ENCODE results near the gene C9orf72. TPM values are rescaled to one million over a fixed set of nuclear protein-coding genes. Genes with fewer than 3 reads are reported as not detected.

The C9orf72 gene
- total and polyA plus RNA-seq, 9 of the 15 experiments (the other 6 are each of a cell fraction or from before 2014, with no cell fraction given): 2.3 to 7.3 (median 4.1) TPM

DNA sequence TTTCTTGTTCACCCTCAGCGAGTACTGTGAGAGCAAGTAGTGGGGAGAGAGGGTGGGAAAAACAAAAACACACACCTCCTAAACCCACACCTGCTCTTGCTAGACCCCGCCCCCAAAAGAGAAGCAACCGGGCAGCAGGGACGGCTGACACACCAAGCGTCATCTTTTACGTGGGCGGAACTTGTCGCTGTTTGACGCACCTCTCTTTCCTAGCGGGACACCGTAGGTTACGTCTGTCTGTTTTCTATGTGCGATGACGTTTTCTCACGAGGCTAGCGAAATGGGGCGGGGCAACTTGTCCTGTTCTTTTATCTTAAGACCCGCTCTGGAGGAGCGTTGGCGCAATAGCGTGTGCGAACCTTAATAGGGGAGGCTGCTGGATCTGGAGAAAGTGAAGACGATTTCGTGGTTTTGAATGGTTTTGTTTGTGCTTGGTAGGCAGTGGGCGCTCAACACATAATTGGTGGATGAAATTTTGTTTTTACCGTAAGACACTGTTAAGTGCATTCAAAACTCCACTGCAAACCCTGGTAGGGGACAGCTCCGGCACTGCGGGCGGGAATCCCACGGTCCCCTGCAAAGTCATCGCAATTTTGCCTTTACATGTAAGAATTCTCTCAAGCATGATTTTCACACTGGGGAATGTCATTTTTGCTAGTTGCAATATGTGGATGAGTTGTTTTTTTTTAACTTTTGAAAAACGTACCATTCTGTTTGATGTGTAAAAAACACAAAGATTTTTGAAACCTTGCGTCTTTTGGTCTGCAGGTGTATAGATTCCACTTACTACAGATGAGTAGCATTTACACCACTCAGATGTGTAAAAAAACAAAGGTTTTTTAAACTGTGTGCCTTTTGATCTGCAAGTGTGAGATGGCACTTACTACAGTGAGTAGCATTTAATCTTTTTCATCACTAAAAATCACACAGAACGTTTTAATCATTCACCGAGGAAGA is 631 bp upstream of the C9orf72 start (continued):
- TF ChIP-seq, protein P1, sequence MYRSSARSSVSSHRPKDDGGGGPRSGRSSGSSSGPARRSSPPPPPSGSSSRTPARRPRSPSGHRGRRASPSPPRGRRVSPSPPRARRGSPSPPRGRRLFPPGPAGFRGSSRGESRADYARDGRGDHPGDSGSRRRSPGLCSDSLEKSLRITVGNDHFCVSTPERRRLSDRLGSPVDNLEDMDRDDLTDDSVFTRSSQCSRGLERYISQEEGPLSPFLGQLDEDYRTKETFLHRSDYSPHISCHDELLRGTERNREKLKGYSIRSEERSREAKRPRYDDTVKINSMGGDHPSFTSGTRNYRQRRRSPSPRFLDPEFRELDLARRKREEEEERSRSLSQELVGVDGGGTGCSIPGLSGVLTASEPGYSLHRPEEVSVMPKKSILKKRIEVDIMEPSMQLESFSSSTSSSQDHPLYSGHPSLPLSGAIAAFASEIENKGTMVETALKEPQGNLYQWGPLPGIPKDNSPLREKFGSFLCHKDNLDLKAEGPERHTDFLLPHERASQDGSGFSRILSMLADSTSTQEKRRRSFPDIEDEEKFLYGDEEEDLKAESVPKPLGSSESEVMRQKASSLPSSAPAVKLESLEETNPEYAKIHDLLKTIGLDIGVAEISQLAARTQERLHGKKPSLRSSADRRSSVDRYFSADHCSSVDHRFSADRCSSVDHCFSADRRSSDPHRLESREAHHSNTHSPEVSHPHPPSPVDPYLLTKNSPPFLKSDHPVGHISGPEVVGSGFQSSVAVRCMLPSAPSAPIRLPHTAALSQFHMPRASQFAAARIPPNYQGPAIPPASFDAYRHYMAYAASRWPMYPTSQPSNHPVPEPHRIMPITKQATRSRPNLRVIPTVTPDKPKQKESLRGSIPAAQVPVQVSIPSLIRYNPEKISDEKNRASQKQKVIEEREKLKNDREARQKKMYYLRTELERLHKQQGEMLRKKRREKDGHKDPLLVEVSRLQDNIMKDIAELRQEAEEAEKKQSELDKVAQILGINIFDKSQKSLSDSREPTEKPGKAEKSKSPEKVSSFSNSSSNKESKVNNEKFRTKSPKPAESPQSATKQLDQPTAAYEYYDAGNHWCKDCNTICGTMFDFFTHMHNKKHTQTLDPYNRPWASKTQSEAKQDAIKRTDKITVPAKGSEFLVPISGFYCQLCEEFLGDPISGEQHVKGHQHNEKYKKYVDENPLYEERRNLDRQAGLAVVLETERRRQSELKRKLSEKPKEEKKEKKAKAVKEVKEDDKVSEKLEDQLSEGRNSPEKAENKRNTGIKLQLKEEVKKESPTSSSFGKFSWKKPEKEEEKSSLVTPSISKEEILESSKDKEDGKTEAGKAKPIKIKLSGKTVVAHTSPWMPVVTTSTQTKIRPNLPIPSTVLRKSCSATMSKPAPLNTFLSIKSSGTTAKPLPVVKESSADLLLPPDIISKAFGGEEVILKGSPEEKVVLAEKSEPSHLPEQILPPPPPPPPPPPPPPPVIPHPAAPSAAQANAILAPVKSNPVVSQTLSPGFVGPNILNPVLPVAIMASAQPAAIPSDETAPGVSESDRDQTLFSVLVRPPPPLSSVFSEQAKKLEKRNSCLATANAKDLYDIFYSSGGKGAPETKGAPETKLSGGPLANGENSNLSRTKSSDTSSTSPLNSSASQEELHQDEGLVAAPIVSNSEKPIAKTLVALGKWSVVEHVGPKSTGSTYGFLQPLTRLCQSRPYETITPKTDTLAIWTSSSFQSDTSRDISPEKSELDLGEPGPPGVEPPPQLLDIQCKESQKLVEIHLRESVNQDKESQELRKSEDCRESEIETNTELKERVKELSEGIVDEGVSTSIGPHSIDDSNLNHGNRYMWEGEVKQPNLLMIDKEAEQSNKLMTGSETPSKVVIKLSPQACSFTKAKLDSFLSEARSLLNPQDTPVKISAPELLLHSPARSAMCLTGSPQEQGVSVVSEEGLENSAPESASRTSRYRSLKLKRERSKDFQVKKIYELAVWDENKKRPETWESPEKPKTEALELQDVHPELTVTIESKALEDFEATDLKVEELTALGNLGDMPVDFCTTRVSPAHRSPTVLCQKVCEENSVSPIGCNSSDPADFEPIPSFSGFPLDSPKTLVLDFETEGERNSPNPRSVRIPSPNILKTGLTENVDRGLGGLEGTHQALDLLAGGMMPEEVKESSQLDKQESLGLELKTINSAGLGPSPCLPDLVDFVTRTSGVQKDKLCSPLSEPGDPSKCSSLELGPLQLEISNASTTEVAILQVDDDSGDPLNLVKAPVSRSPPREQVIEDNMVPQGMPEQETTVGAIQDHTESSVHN (IDR thresholded peaks at IDR 0.05; ENCODE audit: borderline replicate concordance in 1 of 2, low read depth in 1 of 2): no peak
- no peak for TF ChIP-seq ZNF184 (CRISPR knock-in tag; IDR thresholded peaks at IDR 0.05)
- TF ChIP-seq ESRRA (IDR thresholded peaks at IDR 0.05; ENCODE audit: borderline replicate concordance, low read depth): no peak
- TF ChIP-seq, protein P2, sequence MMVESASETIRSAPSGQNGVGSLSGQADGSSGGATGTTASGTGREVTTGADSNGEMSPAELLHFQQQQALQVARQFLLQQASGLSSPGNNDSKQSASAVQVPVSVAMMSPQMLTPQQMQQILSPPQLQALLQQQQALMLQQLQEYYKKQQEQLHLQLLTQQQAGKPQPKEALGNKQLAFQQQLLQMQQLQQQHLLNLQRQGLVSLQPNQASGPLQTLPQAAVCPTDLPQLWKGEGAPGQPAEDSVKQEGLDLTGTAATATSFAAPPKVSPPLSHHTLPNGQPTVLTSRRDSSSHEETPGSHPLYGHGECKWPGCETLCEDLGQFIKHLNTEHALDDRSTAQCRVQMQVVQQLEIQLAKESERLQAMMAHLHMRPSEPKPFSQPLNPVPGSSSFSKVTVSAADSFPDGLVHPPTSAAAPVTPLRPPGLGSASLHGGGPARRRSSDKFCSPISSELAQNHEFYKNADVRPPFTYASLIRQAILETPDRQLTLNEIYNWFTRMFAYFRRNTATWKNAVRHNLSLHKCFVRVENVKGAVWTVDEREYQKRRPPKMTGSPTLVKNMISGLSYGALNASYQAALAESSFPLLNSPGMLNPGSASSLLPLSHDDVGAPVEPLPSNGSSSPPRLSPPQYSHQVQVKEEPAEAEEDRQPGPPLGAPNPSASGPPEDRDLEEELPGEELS (CRISPR knock-in tag; IDR thresholded peaks at IDR 0.05; ENCODE audit: borderline replicate concordance): no peak
- TF ChIP-seq, protein P3, sequence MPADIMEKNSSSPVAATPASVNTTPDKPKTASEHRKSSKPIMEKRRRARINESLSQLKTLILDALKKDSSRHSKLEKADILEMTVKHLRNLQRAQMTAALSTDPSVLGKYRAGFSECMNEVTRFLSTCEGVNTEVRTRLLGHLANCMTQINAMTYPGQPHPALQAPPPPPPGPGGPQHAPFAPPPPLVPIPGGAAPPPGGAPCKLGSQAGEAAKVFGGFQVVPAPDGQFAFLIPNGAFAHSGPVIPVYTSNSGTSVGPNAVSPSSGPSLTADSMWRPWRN (IDR thresholded peaks at IDR 0.05; ENCODE audit: low read depth): no peak
- no peak for TF ChIP-seq BRD4 (IDR thresholded peaks at IDR 0.05)
- TF ChIP-seq ZNF778 (CRISPR knock-in tag; IDR thresholded peaks at IDR 0.05): no peak
- TF ChIP-seq SRSF1 (IDR thresholded peaks at IDR 0.05; ENCODE audit: low read depth, low read length): no peak
- TF ChIP-seq, protein P4, sequence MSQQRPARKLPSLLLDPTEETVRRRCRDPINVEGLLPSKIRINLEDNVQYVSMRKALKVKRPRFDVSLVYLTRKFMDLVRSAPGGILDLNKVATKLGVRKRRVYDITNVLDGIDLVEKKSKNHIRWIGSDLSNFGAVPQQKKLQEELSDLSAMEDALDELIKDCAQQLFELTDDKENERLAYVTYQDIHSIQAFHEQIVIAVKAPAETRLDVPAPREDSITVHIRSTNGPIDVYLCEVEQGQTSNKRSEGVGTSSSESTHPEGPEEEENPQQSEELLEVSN (IDR thresholded peaks at IDR 0.05; ENCODE audit: borderline replicate concordance in 1 of 2, extremely low read depth in 1 of 2, insufficient read depth in 1 of 2, insufficient read length in 1 of 2, low read depth in 1 of 2, low read length in 1 of 2, poor library complexity in 1 of 2, severe bottlenecking in 1 of 2): peak in 1 of 2 experiments; percentile 53
- no peak for TF ChIP-seq ZNF551 (CRISPR knock-in tag; IDR thresholded peaks at IDR 0.05)

All from K562 (cell line).